CMK (cell line): ENCODE results near the gene FAM3D.

Experiments used
- DNase-seq: peaks from one replicate; pipeline ENCODE4 v3.0.0-alpha.2; 2010; ENCODE audit warnings: low read depth

Gene FAM3D

GRCh38 chr3:58656631-58657030 lies 9.9 kb downstream of the FAM3D start:
- DNase-seq, result no peak

GRCh38 chr3:58654466-58654865 lies 12.1 kb downstream of the FAM3D start:
- no peak for DNase-seq

- DNase-seq, result no peak
Observed at GRCh38 chr3:58652624-58653023, 13.9 kb downstream of the FAM3D start.

GRCh38 chr3:58651276-58651675 lies 15.3 kb downstream of the FAM3D start:
- DNase-seq, result no peak

- peak; percentile 50 for DNase-seq
Observed at GRCh38 chr3:58647381-58648141, 19.0 kb downstream of the FAM3D start.

- no peak for DNase-seq
Observed at GRCh38 chr3:58646503-58646902, 20.1 kb downstream of the FAM3D start.

- no peak for DNase-seq
Observed at GRCh38 chr3:58645726-58646125, 20.8 kb downstream of the FAM3D start.

GRCh38 chr3:58642846-58643245 lies 23.7 kb downstream of the FAM3D start:
- no peak for DNase-seq

GRCh38 chr3:58640700-58641372 lies 25.7 kb downstream of the FAM3D start:
- DNase-seq, result no peak

- no peak for DNase-seq
Observed at GRCh38 chr3:58639842-58640241, 26.7 kb downstream of the FAM3D start.

GRCh38 chr3:58639001-58639400 lies 27.6 kb downstream of the FAM3D start:
- DNase-seq, result no peak

GRCh38 chr3:58638591-58638990 lies 28.0 kb downstream of the FAM3D start:
- DNase-seq, result no peak

- no peak for DNase-seq
Observed at GRCh38 chr3:58637509-58637908, 29.1 kb downstream of the FAM3D start.

- DNase-seq, result no peak
Observed at GRCh38 chr3:58635371-58636285, 30.9 kb downstream of the FAM3D start.

GRCh38 chr3:58633157-58633865 lies 33.3 kb downstream of the FAM3D start:
- no peak for DNase-seq

- no peak for DNase-seq
Observed at GRCh38 chr3:58631742-58632141, 34.8 kb downstream of the FAM3D start.

GRCh38 chr3:58630710-58631092 lies 35.9 kb downstream of the FAM3D start:
- DNase-seq, result no peak

- peak; percentile 40 for DNase-seq
Observed at GRCh38 chr3:58630076-58630709, 36.4 kb downstream of the FAM3D start.

GRCh38 chr3:58629629-58630028 lies 36.9 kb downstream of the FAM3D start:
- DNase-seq, result no peak

GRCh38 chr3:58628823-58629562 lies 37.6 kb downstream of the FAM3D start:
- no peak for DNase-seq

- DNase-seq, result no peak
Observed at GRCh38 chr3:58627941-58628340, 38.6 kb downstream of the FAM3D start.
